ENCODE results near the gene DYSF. TPM values are rescaled to one million over a fixed set of nuclear protein-coding genes. Genes with fewer than 3 reads are reported as not detected.

Gene DYSF
- total RNA-seq, 1 experiment from 2014 or later = 0.89 TPM

DNA sequence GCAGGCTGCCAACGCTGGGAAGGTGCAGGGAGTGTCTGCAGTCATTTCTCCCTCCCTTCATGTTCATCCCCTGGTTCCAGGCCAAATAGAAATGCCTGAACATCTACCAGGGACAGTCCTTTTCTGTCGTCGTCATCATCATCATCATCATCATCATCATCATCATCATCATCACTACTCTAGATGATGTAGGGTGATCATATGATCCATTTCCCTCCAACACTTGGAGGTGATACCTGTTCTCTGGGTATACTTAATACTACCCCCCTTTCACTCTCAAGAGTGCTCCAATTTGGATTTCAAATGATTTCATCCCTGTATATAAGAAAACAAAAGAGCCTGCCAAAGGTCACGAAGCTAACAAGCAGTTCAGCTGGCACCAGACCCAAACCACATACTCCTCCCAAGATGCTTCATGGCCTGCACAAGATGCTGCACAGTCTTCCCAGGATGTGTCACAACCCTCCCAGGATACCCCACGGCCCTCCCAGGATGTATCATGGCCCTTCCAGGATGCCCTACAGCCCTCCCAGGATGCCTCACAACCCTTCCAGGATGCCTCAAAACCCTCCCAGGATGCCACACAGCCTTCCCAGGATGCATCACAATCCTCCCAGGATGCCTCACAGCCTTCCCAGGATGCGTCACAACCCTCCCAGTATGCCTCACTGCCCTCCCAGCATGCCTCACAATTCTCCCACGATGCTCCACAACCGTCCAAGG lies 257.9 kb downstream of the DYSF start:
- Histone ChIP-seq H3K9me2 (ENCODE audit: insufficient read depth) (no peaks in the 10 kb centered on the region), H3K27me3 (ENCODE audit: insufficient read depth, low read length) (no peaks in the 10 kb centered on the region), H3K36me3 (ENCODE audit: control insufficient read depth in 1 of 2, insufficient read depth in 2 of 2, low read length in 2 of 2) (no peaks in the 10 kb centered on the region), H3K4me2 (ENCODE audit: low read length) (no peak overlapping the region), H3K4me1 (ENCODE audit: control insufficient read depth in 1 of 2, insufficient read depth in 2 of 2, low read length in 2 of 2) (peaks cover 3 to 5% of the 10 kb centered on the region in 2 experiments), H3K79me2 (ENCODE audit: insufficient read depth, low read length) (no peaks in the 10 kb centered on the region), H3K9ac (ENCODE audit: low read length) (no peak overlapping the region), H4K20me1 (ENCODE audit: insufficient read depth) (no peaks in the 10 kb centered on the region), H3K9me3 (ENCODE audit: control insufficient read depth in 1 of 2, insufficient read depth in 1 of 2, low read depth in 1 of 2, low read length in 2 of 2) (no peaks in the 10 kb centered on the region), H3K4me3 (replicated peaks in 1 of 2; ENCODE audit: low read depth in 1 of 2, low read length in 2 of 2) (no peak overlapping the region), H3K27ac (ENCODE audit: low read depth, low read length) (no peak overlapping the region), H2AFZ (ENCODE audit: low read depth, low read length, poor library complexity, severe bottlenecking) (no peak overlapping the region)
- 0 out of 2 replicates have a peak, but pooled peaks have one; percentile 16 for ATAC-seq
- no peak for DNase-seq (ENCODE audit: low read depth, low spot score)
- RAD21 ChIA-PET (ENCODE audit: low non-redundant PET in 1 of 2, low total read pairs in 2 of 2, uncharacterized antibody in 2 of 2, unreplicated experiment in 2 of 2) = no interaction called here
- TF ChIP-seq EGR1 (IDR thresholded peaks at IDR 0.05; ENCODE audit: low read depth) (no peak), CBX3 (IDR thresholded peaks at IDR 0.05; ENCODE audit: low read depth) (no peak), JUND (IDR thresholded peaks at IDR 0.05) (no peak), FOSL1 (IDR thresholded peaks at IDR 0.05; ENCODE audit: low read depth) (no peak), SRF (IDR thresholded peaks at IDR 0.05; ENCODE audit: low read depth) (no peak), SIN3A (IDR thresholded peaks at IDR 0.05; ENCODE audit: low read depth) (no peak), ELF1 (IDR thresholded peaks at IDR 0.05; ENCODE audit: borderline replicate concordance, low read depth) (no peak), TCF7L2 (IDR thresholded peaks at IDR 0.05; ENCODE audit: borderline replicate concordance, extremely low read depth, insufficient read depth, insufficient read length) (no peak), ZNF274 (IDR thresholded peaks at IDR 0.05; ENCODE audit: low read depth, low read length) (no peak), YY1 (IDR thresholded peaks at IDR 0.05; ENCODE audit: extremely low read depth, insufficient replicate concordance, low read depth, low read length) (no peak), EZH2phosphoT487 (IDR thresholded peaks at IDR 0.05; ENCODE audit: borderline replicate concordance) (no peak), SP1 (IDR thresholded peaks at IDR 0.05; ENCODE audit: low read depth) (no peak), RAD21 (IDR thresholded peaks at IDR 0.05; ENCODE audit: low read depth) (no peak)
- TF ChIP-seq, protein P1, sequence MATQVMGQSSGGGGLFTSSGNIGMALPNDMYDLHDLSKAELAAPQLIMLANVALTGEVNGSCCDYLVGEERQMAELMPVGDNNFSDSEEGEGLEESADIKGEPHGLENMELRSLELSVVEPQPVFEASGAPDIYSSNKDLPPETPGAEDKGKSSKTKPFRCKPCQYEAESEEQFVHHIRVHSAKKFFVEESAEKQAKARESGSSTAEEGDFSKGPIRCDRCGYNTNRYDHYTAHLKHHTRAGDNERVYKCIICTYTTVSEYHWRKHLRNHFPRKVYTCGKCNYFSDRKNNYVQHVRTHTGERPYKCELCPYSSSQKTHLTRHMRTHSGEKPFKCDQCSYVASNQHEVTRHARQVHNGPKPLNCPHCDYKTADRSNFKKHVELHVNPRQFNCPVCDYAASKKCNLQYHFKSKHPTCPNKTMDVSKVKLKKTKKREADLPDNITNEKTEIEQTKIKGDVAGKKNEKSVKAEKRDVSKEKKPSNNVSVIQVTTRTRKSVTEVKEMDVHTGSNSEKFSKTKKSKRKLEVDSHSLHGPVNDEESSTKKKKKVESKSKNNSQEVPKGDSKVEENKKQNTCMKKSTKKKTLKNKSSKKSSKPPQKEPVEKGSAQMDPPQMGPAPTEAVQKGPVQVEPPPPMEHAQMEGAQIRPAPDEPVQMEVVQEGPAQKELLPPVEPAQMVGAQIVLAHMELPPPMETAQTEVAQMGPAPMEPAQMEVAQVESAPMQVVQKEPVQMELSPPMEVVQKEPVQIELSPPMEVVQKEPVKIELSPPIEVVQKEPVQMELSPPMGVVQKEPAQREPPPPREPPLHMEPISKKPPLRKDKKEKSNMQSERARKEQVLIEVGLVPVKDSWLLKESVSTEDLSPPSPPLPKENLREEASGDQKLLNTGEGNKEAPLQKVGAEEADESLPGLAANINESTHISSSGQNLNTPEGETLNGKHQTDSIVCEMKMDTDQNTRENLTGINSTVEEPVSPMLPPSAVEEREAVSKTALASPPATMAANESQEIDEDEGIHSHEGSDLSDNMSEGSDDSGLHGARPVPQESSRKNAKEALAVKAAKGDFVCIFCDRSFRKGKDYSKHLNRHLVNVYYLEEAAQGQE (IDR thresholded peaks at IDR 0.05; ENCODE audit: low read depth) = no peak
- BruUV-seq (replicated peaks) = no TSS peak
- POLR2A ChIA-PET = no interaction called here
- CTCF ChIA-PET = no interaction called here
- intact Hi-C loops (cut with micrococcal nuclease) = no loop called here
